ENCODE data around the gene NANP.

Gene NANP

DNA sequence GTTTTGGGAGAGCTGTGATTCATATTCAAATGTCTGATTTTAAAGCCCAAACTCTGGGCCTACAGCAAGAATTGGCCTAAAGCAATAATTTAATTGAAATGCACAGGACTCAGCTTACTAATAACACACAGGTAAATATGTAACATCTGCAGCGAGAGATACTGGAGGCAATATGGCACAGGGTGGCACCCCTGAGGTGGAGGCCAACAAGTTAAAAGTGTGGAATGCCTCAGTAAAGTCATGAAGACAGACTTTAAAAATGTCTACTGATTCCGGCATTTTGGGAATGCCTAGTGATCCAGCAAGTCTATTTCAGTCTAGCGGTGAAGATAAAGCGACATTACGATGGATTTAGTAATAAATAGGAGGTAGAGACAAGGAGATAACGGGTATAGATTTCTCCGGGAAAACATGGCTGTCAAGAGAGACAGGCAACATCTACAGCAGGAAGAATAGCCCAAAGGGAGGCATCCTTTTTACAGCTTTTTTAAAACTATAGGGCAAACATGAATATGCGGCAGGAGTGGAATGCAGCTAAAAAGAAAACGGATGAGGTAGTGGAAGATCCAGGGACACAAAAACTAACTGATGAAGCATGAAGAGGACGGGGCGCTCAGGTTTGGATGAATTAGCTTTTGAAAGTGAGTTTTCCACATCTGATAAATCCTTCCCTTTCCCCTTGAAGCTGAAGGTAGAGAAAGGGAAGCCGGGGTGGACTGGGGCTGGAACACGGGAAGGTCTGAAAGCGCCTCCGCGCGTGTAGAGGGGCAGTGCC, 1.2 kb downstream of the NANP start:
- no peak overlapping the region for H3K27ac ChIP-seq (replicated peaks; ENCODE audit: low read length)
- H3K27me3 ChIP-seq (ENCODE audit: control insufficient read depth in 3 of 3, insufficient read depth in 3 of 3, low read depth in 1 of 3, low read length in 3 of 3): peaks cover 0 to 5% (median 0%) of the 10 kb centered on the region in 3 experiments
- no peak for DNase-seq (ENCODE audit: low spot score)

DNA sequence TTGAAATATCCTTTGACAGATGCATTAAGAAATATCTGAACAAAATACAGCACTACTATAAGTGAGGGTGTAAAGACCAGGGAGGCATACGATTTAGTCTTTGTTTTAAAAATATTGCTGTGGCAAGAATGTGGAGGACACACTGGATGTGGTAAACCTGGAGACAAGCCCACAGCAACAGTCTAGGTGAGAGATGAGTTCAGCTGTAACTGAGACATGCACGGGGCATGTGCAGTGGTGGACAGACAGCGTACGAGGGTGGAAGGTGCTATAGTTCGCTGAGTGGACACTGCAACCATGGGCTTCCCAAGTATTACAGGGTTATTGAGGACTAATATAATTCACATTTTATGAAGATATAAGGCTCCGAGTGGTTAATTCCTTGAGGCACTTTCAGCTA, 1.8 kb downstream of the NANP start:
- Histone ChIP-seq H3K14ac (ENCODE audit: low read length) (no peak overlapping the region), H2BK12ac (ENCODE audit: low read length) (no peak overlapping the region), H3K27ac (replicated peaks; ENCODE audit: low read length) (no peak overlapping the region), H3K4ac (ENCODE audit: low read length) (no peak overlapping the region), H3K4me1 (ENCODE audit: control insufficient read depth in 2 of 2, insufficient read depth in 1 of 2, low read depth in 1 of 2, low read length in 2 of 2) (peaks cover 3 to 8% of the 10 kb centered on the region in 2 donors), H3K4me3 (ENCODE audit: low read length in 2 of 2) (peak overlapping the region in 1 of 2 donors; percentile 11), H2BK5ac (ENCODE audit: low read length) (no peak overlapping the region), H3K27me3 (ENCODE audit: control insufficient read depth in 3 of 3, insufficient read depth in 3 of 3, low read depth in 1 of 3, low read length in 3 of 3) (peaks cover 0 to 5% (median 0%) of the 10 kb centered on the region in 3 experiments), H3K18ac (ENCODE audit: low read length) (no peak overlapping the region), H3K4me2 (ENCODE audit: insufficient read depth, low read length, poor library complexity, severe bottlenecking) (no peak overlapping the region), H2AFZ (ENCODE audit: low read length) (no peak overlapping the region), H2BK15ac (ENCODE audit: low read length) (no peak overlapping the region), H3K23ac (ENCODE audit: low read depth, low read length, poor library complexity) (no peak overlapping the region), H2AK5ac (ENCODE audit: low read depth, low read length) (no peak overlapping the region), H3K79me1 (ENCODE audit: low read depth, low read length) (peaks cover 4% of the 10 kb centered on the region), H3K9ac (ENCODE audit: low read depth, low read length, poor library complexity) (no peak overlapping the region), H2BK120ac (ENCODE audit: low read depth, low read length) (no peak overlapping the region), H3K36me3 (replicated peaks in 1 of 2; ENCODE audit: control insufficient read depth in 2 of 2, insufficient read depth in 2 of 2, low read length in 2 of 2) (peaks cover 0 to 15% of the 10 kb centered on the region in 2 donors), H3K9me3 (replicated peaks in 1 of 2; ENCODE audit: control insufficient read depth in 2 of 2, insufficient read depth in 1 of 2, low read depth in 1 of 2, low read length in 2 of 2) (peaks cover 0 to 5% of the 10 kb centered on the region in 2 donors), H4K8ac (ENCODE audit: low read depth, low read length) (no peak overlapping the region), H4K91ac (ENCODE audit: low read depth, low read length, poor library complexity) (no peak overlapping the region)
- WGBS, 2 donors (ENCODE audit: extremely low coverage in 2 of 2, insufficient read length in 2 of 2, insufficient replicate concordance in 1 of 2): no CpG with 5 or more reads among the region's 6 CpGs
- DNase-seq (ENCODE audit: low spot score): no peak

More for the DNA sequence above, 1.2 kb downstream of the NANP start:
- WGBS, 2 donors (ENCODE audit: extremely low coverage in 2 of 2, insufficient read length in 2 of 2, insufficient replicate concordance in 1 of 2): no CpG with 5 or more reads among the region's 17 CpGs
- Histone ChIP-seq H3K36me3 (replicated peaks in 1 of 2; ENCODE audit: control insufficient read depth in 2 of 2, insufficient read depth in 2 of 2, low read length in 2 of 2) (peaks cover 0 to 15% of the 10 kb centered on the region in 2 donors), H3K9ac (ENCODE audit: low read depth, low read length, poor library complexity) (peak overlapping the region; percentile 84), H3K4me2 (ENCODE audit: insufficient read depth, low read length, poor library complexity, severe bottlenecking) (peak overlapping the region; percentile 96), H3K23ac (ENCODE audit: low read depth, low read length, poor library complexity) (peak overlapping the region; percentile 99), H2BK120ac (ENCODE audit: low read depth, low read length) (no peak overlapping the region), H2BK5ac (ENCODE audit: low read length) (no peak overlapping the region), H3K4ac (ENCODE audit: low read length) (no peak overlapping the region), H3K4me1 (ENCODE audit: control insufficient read depth in 2 of 2, insufficient read depth in 1 of 2, low read depth in 1 of 2, low read length in 2 of 2) (peaks cover 3 to 8% of the 10 kb centered on the region in 2 donors), H2BK15ac (ENCODE audit: low read length) (peak overlapping the region; percentile 84), H3K9me3 (replicated peaks in 1 of 2; ENCODE audit: control insufficient read depth in 2 of 2, insufficient read depth in 1 of 2, low read depth in 1 of 2, low read length in 2 of 2) (peaks cover 0 to 5% of the 10 kb centered on the region in 2 donors), H3K79me1 (ENCODE audit: low read depth, low read length) (peaks cover 2% of the 10 kb centered on the region), H2AK5ac (ENCODE audit: low read depth, low read length) (peak overlapping the region; percentile 74), H4K91ac (ENCODE audit: low read depth, low read length, poor library complexity) (no peak overlapping the region), H3K18ac (ENCODE audit: low read length) (peak overlapping the region; percentile 99), H3K14ac (ENCODE audit: low read length) (no peak overlapping the region), H3K4me3 (ENCODE audit: low read length in 2 of 2) (peak overlapping the region; percentile 60 to 88), H4K8ac (ENCODE audit: low read depth, low read length) (no peak overlapping the region), H2AFZ (ENCODE audit: low read length) (peak overlapping the region; percentile 97), H2BK12ac (ENCODE audit: low read length) (no peak overlapping the region)

DNA sequence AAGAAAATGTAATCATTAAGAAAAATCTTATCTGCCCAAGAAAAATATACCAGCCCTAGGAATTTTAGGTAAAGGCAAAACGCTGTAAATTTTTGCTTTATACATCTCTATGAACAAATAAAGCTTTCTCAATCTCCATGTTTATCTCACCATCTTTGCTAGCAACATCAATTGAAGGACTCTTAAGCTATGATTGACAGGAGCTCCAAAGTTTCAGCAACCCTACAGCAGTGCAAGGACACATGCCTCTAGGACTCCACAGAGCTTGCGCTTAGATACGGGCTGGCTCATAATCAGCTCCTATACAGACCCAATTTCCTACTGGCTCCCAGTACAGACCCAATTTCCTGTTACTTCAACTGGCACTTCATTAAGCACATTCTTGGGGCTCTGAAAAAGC, 4.3 kb downstream of the NANP start:
- H3K4me2 ChIP-seq (ENCODE audit: insufficient read depth, low read length, poor library complexity, severe bottlenecking): no peak overlapping the region
- peaks cover 1 to 7% of the 10 kb centered on the region in 2 donors for H3K4me1 ChIP-seq (ENCODE audit: control insufficient read depth in 2 of 2, insufficient read depth in 1 of 2, low read depth in 1 of 2, low read length in 2 of 2)
- no CpG with 5 or more reads among the region's 3 CpGs for whole genome bisulfite sequencing, 2 donors (ENCODE audit: extremely low coverage in 2 of 2, insufficient read length in 2 of 2, insufficient replicate concordance in 1 of 2)
- no peak overlapping the region for H3K14ac ChIP-seq (ENCODE audit: low read length)
- H2BK15ac ChIP-seq (ENCODE audit: low read length): no peak overlapping the region
- H2BK5ac ChIP-seq (ENCODE audit: low read length): no peak overlapping the region
- no peak overlapping the region for H2AFZ ChIP-seq (ENCODE audit: low read length)
- H4K8ac ChIP-seq (ENCODE audit: low read depth, low read length): no peak overlapping the region
- H3K4ac ChIP-seq (ENCODE audit: low read length): no peak overlapping the region
- no peak overlapping the region for H4K91ac ChIP-seq (ENCODE audit: low read depth, low read length, poor library complexity)
- H3K18ac ChIP-seq (ENCODE audit: low read length): no peak overlapping the region
- H3K27ac ChIP-seq (replicated peaks; ENCODE audit: low read length): no peak overlapping the region
- no peak overlapping the region for H2AK5ac ChIP-seq (ENCODE audit: low read depth, low read length)
- no peak for DNase-seq (ENCODE audit: low spot score)
- H3K4me3 ChIP-seq (ENCODE audit: low read length in 2 of 2): no peak overlapping the region
- H3K9me3 ChIP-seq (replicated peaks in 1 of 2; ENCODE audit: control insufficient read depth in 2 of 2, insufficient read depth in 1 of 2, low read depth in 1 of 2, low read length in 2 of 2): peaks cover 0 to 5% of the 10 kb centered on the region in 2 donors
- H3K9ac ChIP-seq (ENCODE audit: low read depth, low read length, poor library complexity): no peak overlapping the region
- no peak overlapping the region for H3K23ac ChIP-seq (ENCODE audit: low read depth, low read length, poor library complexity)
- no peak overlapping the region for H2BK12ac ChIP-seq (ENCODE audit: low read length)
- H3K36me3 ChIP-seq (replicated peaks in 1 of 2; ENCODE audit: control insufficient read depth in 2 of 2, insufficient read depth in 2 of 2, low read length in 2 of 2): peaks cover 3 to 37% of the 10 kb centered on the region in 2 donors
- H2BK120ac ChIP-seq (ENCODE audit: low read depth, low read length): no peak overlapping the region
- H3K27me3 ChIP-seq (ENCODE audit: control insufficient read depth in 3 of 3, insufficient read depth in 3 of 3, low read depth in 1 of 3, low read length in 3 of 3): peaks cover 0 to 5% (median 0%) of the 10 kb centered on the region in 3 experiments
- peaks cover 4% of the 10 kb centered on the region for H3K79me1 ChIP-seq (ENCODE audit: low read depth, low read length)

DNA sequence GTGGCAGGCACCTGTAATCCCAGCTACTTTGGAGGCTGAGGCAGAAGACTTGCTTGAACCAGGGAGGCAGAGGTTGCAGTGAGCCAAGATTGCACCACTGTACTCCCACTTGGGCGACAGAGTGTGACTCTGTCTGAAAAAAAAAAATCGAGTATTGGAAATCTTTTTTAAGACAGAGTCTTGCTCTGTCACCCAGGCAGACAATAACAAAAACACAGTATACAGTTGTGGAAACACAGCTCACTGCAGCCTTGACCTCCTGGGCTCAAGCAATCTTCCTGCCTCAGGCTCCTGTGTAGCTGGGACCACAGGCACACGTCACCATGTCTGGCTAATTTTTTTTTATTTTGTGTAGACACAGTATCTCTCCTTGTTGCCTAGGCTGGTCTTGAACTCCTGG, 15.0 kb downstream of the NANP start:
- Histone ChIP-seq H2BK5ac (ENCODE audit: low read length) (no peak overlapping the region), H2AFZ (ENCODE audit: low read length) (no peak overlapping the region), H3K4me3 (ENCODE audit: low read length in 2 of 2) (no peak overlapping the region), H3K9ac (ENCODE audit: low read depth, low read length, poor library complexity) (no peak overlapping the region), H3K4ac (ENCODE audit: low read length) (no peak overlapping the region), H2BK12ac (ENCODE audit: low read length) (no peak overlapping the region), H3K23ac (ENCODE audit: low read depth, low read length, poor library complexity) (no peak overlapping the region), H2AK5ac (ENCODE audit: low read depth, low read length) (no peak overlapping the region), H2BK120ac (ENCODE audit: low read depth, low read length) (no peak overlapping the region), H3K9me3 (replicated peaks in 1 of 2; ENCODE audit: control insufficient read depth in 2 of 2, insufficient read depth in 1 of 2, low read depth in 1 of 2, low read length in 2 of 2) (no peaks in the 10 kb centered on the region), H3K27me3 (ENCODE audit: control insufficient read depth in 3 of 3, insufficient read depth in 3 of 3, low read depth in 1 of 3, low read length in 3 of 3) (no peaks in the 10 kb centered on the region), H3K36me3 (replicated peaks in 1 of 2; ENCODE audit: control insufficient read depth in 2 of 2, insufficient read depth in 2 of 2, low read length in 2 of 2) (peaks cover 2 to 20% of the 10 kb centered on the region in 2 donors), H3K4me1 (ENCODE audit: control insufficient read depth in 2 of 2, insufficient read depth in 1 of 2, low read depth in 1 of 2, low read length in 2 of 2) (no peaks in the 10 kb centered on the region), H3K79me1 (ENCODE audit: low read depth, low read length) (no peaks in the 10 kb centered on the region), H3K18ac (ENCODE audit: low read length) (no peak overlapping the region), H2BK15ac (ENCODE audit: low read length) (no peak overlapping the region), H3K14ac (ENCODE audit: low read length) (no peak overlapping the region), H3K27ac (replicated peaks; ENCODE audit: low read length) (no peak overlapping the region), H4K8ac (ENCODE audit: low read depth, low read length) (no peak overlapping the region), H4K91ac (ENCODE audit: low read depth, low read length, poor library complexity) (no peak overlapping the region), H3K4me2 (ENCODE audit: insufficient read depth, low read length, poor library complexity, severe bottlenecking) (no peak overlapping the region)
- no peak for DNase-seq (ENCODE audit: low spot score)
- WGBS, 2 donors (ENCODE audit: extremely low coverage in 2 of 2, insufficient read length in 2 of 2, insufficient replicate concordance in 1 of 2): no CpG with 5 or more reads among the region's 3 CpGs
